ENCODE measurements around the gene RABGAP1L.
"Not testable (repeated sequence)": the region's sequence is repeated elsewhere in the genome, so short reads cannot be mapped to it uniquely, and the experiment has no call there.

Gene RABGAP1L

GRCh38 chr1:174308604-174309003 is 149.3 kb downstream of the RABGAP1L start:
- no peak for DNase-seq

DNA sequence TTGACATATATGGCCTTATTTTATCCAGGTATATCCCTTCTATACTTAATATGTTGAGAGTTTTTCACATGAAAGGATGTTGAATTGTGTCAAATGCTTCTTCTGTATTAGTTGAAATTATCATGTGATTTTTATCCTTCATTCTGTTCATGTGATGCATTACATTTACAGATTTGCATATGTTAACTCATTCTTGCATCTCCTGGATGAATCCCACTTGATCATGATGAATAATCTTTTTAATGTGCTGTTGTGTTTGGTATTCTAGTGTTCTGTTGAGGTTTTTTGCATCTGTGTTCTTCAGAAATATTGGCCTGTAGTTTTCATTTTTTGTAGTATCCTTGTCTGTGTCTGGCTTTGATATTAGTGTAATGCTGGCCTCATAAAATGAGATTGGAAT is 150.2 kb downstream of the RABGAP1L start:
- no peak for DNase-seq

- no peak for DNase-seq
These were observed 155.1 kb downstream of the RABGAP1L start for GRCh38 chr1:174314433-174314832.

GRCh38 chr1:174315239-174315638 is 155.9 kb downstream of the RABGAP1L start:
- DNase-seq = no peak

DNA sequence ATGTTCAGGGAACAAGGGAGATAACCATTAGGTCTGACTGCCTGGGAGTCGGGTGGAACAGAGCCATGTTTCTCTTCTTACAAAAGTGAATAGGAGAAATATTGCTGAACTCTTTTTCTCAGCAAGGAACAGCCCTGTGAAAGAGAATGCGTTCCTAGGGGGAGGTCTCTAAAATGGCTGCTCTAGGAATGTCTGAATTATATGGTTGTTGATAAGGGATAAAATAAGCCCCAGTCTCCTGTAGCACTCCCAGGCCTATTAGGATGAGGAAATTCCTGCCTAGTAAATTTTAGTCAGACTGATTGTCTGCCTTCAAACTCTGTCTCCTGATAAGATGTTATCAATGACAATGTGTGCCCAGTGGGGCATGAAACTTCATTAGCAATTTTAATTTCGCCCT is 161.6 kb downstream of the RABGAP1L start:
- DNase-seq = not testable (repeated sequence)

GRCh38 chr1:174322202-174322862 is 163.0 kb downstream of the RABGAP1L start:
- no peak for DNase-seq

GRCh38 chr1:174324493-174324892 is 165.2 kb downstream of the RABGAP1L start:
- no peak for DNase-seq

DNA sequence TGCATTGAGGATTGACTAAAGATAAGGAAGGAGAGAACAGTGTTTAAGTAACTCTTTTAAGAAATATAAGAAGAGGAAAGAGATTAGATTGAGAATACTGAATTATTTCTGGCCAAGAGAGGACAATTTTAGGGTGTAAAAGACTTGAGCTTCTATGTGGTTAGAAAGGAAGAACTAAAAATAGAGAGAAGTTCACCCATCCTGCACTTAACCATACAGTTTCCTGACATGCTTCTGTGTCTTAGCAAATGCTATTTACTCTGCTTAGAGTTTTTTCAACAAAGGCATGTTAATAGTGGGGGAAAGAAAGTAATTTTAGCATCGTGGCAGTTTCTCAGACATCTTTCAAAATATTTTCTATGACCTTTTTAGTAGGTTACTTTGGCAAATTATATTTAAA is 165.6 kb downstream of the RABGAP1L start:
- DNase-seq = no peak

DNA sequence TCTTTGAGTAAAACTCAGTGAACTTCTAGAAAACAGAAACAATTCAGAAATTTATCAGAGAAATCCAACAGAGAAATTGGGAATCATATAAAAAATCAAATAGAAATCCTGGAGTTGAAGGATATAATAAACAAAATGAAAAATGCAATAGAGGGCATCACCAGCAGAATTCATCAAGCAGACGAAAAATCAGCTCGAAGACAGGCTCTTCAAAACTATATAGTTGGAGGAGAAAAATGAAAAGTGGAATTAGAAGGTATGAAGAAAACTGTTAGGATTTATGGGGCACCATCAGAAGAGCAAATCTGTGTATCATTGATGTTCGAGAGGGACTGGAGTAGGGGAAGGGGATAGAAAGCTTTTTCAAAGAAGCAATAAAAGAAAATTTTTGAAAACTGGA is 167.0 kb downstream of the RABGAP1L start:
- DNase-seq = no peak

- DNase-seq = no peak
These were observed 174.1 kb downstream of the RABGAP1L start for GRCh38 chr1:174333437-174333836.

GRCh38 chr1:174337000-174337681 is 177.8 kb downstream of the RABGAP1L start:
- no peak for DNase-seq

DNA sequence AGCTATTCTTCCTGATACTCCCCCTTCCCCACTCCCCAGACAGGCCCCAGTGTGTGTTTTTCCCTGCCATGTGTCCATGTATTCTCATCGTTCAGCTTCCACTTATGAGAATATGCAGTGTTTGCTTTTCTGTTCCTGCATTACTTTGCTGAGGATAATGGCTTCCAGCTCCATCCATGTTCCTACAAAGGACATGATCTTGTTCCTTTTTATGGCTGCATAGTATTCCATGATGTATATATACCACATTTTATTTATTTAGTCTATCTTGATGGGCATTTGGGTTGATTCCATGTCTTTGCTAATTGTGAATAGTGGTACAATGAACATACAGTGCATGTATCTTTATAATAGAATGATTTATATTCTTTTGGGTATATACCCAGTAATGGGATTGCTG is 181.1 kb downstream of the RABGAP1L start:
- DNase-seq = not testable (repeated sequence)

- DNase-seq = no peak
These were observed 184.8 kb downstream of the RABGAP1L start for GRCh38 chr1:174344162-174344561.

DNA sequence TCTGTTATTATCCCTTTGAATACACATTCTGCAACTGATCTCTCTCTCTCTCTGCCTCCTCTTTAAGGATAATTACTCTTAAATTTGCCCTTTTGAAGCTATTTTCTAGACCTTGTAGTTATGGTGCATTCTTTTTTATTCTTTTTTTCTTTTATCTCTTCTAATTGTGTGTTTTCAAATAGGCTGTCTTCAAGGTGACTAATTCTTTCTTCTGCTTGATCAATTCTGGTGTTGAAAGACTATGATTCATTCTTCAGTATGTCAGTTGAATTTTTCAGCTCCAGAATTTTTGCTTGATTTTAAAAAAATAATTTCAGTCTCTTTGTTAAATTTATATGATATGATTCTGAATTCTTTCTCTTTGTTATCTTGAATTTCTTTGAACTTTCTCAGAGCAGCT is 192.8 kb downstream of the RABGAP1L start:
- peak; percentile 3 for DNase-seq

GRCh38 chr1:174352883-174353608 is 193.7 kb downstream of the RABGAP1L start:
- DNase-seq = no peak

DNA sequence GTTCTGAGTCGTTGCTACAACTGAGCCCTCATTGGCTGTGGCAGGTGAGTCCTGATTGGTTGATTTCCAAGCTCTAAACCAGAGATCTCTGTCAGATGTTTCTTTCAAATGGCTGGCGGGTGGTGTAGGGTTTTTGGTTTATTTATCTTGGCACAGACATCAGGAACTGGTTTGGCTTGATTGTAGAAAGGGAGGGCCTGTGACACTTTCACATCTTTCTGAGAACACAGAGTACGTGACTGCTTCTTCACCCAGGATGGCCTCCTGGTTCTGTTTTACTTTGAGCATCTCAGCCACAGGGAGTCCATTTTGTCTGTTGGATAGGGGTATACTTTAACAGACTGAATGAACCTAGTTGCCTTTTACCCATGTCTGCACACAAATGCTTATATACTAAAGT is 199.0 kb downstream of the RABGAP1L start:
- peak; percentile 2 for DNase-seq

DNA sequence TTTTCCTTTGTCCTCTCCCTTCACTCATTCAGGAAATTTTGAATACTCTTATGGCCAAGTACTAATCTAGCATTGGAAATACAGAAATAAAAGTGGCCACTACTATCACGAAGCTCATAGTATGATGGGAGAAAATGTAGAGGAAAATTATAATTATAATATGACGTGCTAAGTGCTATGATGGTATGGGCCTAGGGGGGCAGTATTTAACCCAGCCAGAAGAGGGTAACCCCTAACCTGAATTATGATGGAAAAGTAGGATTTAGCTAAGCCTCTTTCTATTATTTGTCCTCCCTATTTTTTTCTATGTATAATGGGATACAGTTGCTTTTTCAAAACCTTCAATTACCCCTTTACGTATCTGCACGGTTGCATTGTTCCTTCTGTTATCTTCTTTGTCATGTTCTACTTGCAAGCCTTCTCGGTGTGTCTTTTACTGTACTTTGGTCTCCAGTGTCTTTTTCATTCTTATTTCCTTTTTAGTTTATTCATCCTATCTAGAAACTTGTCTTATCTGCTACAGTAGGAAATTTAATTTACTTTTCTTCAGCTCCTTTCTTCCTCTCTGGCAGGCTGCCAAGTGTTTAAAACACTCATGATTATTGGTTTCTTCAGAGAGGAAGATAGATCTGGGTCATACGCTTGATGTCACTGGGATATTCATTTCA is 199.6 kb downstream of the RABGAP1L start:
- DNase-seq = no peak

DNA sequence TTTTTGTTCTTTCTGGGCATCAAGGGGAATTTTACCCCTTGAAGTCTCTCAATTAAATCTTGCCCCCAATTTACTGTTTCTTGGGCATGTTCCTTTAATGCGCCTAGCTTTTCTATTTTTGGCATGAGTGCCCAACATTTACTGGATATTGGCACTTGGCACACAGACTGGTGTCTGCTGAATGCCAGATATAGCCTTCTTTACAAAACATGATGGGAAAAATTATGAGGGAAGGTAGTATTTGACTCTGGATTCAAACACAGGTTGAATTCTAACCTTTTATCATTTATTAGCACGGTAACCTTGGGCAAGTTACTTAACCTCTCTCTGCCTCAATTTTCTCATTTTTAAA is 200.1 kb downstream of the RABGAP1L start:
- no peak for DNase-seq

GRCh38 chr1:174364996-174365736 is 205.8 kb downstream of the RABGAP1L start:
- DNase-seq = no peak

- no peak for DNase-seq
These were observed 207.6 kb downstream of the RABGAP1L start for GRCh38 chr1:174366946-174367345.

DNA sequence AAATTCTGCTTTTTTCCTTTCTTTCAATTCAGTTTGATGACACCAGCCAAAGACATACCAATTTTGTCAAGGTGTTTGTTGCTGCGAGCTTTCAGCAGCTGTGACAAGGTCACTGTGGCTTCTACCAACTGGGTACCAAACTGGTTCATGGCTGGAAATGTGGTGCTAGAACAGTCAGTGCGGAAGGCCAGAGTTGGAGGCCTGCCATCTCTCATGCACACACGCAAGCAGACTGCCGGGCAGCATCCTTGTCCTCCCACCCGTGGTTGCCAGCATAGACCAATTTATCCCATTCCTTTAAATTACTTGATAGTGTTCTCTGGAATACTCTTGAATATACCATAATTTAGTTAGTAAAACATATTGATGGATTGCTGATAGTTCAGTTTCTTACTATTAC is 208.6 kb downstream of the RABGAP1L start:
- no peak for DNase-seq

DNA sequence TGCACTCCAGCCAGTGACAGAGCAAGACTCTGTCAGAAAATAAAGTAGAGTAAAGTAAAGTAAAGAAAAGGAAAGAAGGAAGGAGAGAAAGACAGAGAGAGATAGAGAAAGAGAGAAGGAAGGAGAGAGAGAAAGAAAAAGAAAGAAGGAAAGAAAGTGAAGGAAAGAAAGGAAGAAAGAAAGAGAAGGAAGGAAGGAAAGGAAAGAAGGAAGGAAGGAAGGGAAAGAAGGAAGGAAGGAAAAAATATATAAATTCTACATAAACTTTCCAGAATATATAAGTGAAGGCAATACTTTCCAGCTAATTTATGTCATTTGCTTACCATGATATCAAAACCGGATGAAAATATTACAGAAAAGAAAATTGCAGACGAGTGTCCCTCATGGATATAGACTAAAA is 216.7 kb downstream of the RABGAP1L start:
- DNase-seq = no peak

- no peak for DNase-seq
These were observed 232.4 kb downstream of the RABGAP1L start for GRCh38 chr1:174391716-174392115.

Data from fibroblast of skin of back (primary cell).